SK-N-SH treated with all-trans-retinoic acid at 6 μM for 48 hours (cell line): ENCODE data around the gene NCSTN.

Experiments used
- ATAC-seq: fragments of 200-7000 bp; cut with Tn5 transposase; 3 replicates; pipeline ENCODE4 v1.9.1; 2020; ENCODE audit warnings: mild to moderate bottlenecking, moderate library complexity
- ARNTL ChIP-seq: fragments of 450-650 bp; formaldehyde crosslinking; IDR thresholded peaks from 2 replicates; pipeline ENCODE4 v1.5.0; 2020; ENCODE audit warnings: low read depth, mild to moderate bottlenecking, moderate library complexity, borderline replicate concordance
- BACH2 ChIP-seq: fragments of 250-450 bp; sonication (Bioruptor Pico); IDR thresholded peaks from 2 replicates; pipeline ENCODE4 v1.9.0; 2021; ENCODE audit warnings: mild to moderate bottlenecking, borderline replicate concordance
- CSDC2 ChIP-seq: fragments of 250-450 bp; sonication (Bioruptor Pico); IDR thresholded peaks from 2 replicates; pipeline ENCODE4 v1.5.0; 2020; ENCODE audit warnings: mild to moderate bottlenecking, moderate library complexity
- ESRRG ChIP-seq: fragments of 250-450 bp; sonication (Bioruptor Pico); IDR thresholded peaks from 2 replicates; pipeline ENCODE4 v1.6.1; 2021; ENCODE audit warnings: mild to moderate bottlenecking
- GLIS3 ChIP-seq: fragments of 250-450 bp; sonication (Bioruptor Pico); IDR thresholded peaks from 2 replicates; pipeline ENCODE4 v1.5.0; 2020; ENCODE audit warnings: mild to moderate bottlenecking, moderate library complexity
- ISL1 ChIP-seq: fragments of 250-450 bp; sonication (Bioruptor Pico); IDR thresholded peaks from 2 replicates; pipeline ENCODE4 v2.1.2; 2022; ENCODE audit warnings: mild to moderate bottlenecking, moderate library complexity
- OSR1 ChIP-seq: fragments of 250-450 bp; sonication (Bioruptor Pico); IDR thresholded peaks from 2 replicates; pipeline ENCODE4 v1.8.0; 2022; ENCODE audit warnings: moderate library complexity, mild to moderate bottlenecking, inconsistent platforms
- PPARA ChIP-seq: fragments of 250-450 bp; sonication (Bioruptor Pico); IDR thresholded peaks from 2 replicates; pipeline ENCODE4 v1.5.0; 2020; ENCODE audit warnings: mild to moderate bottlenecking, borderline replicate concordance
- RARB ChIP-seq: fragments of 250-450 bp; sonication (Bioruptor Pico); IDR thresholded peaks from 2 replicates; pipeline ENCODE4 v1.8.0; 2021; ENCODE audit warnings: mild to moderate bottlenecking, moderate library complexity
- SNAI2 ChIP-seq: fragments of 250-450 bp; sonication (Bioruptor Pico); IDR thresholded peaks from 2 replicates; pipeline ENCODE4 v1.5.0; 2020; ENCODE audit warnings: mild to moderate bottlenecking, moderate library complexity
- TCF4 ChIP-seq: fragments of 250-450 bp; sonication (Bioruptor Pico); IDR thresholded peaks from 2 replicates; pipeline ENCODE4 v1.8.0; 2021; ENCODE audit warnings: mild to moderate bottlenecking, moderate library complexity, borderline replicate concordance
- ZC3H10 ChIP-seq: fragments of 250-450 bp; sonication (Bioruptor Pico); IDR thresholded peaks from 2 replicates; pipeline ENCODE4 v1.5.1; 2021; ENCODE audit warnings: mild to moderate bottlenecking, moderate library complexity
- ZFP3 ChIP-seq: fragments of 250-450 bp; sonication (Bioruptor Pico); IDR thresholded peaks from 2 replicates; pipeline ENCODE4 v1.5.0; 2020; ENCODE audit warnings: mild to moderate bottlenecking, moderate library complexity
- ZFP30 ChIP-seq: fragments of 450-650 bp; formaldehyde crosslinking; IDR thresholded peaks from 2 replicates; pipeline ENCODE4 v1.5.0; 2022; ENCODE audit warnings: mild to moderate bottlenecking, moderate library complexity
- ZNF565 ChIP-seq: fragments of 450-650 bp; formaldehyde crosslinking; conservative IDR thresholded peaks from 2 replicates; pipeline ENCODE4 v1.5.0; 2020; ENCODE audit warnings: low read depth, mild to moderate bottlenecking, moderate library complexity
- ZNF70 ChIP-seq: fragments of 450-650 bp; formaldehyde crosslinking; IDR thresholded peaks from 2 replicates; pipeline ENCODE4 v1.5.0; 2020; ENCODE audit warnings: mild to moderate bottlenecking, moderate library complexity
- ZNF8 ChIP-seq: fragments of 450-650 bp; formaldehyde crosslinking; IDR thresholded peaks from 2 replicates; pipeline ENCODE4 v1.5.0; 2020; ENCODE audit warnings: mild to moderate bottlenecking, moderate library complexity
- TF ChIP-seq, protein P1 (sequence below): fragments of 250-450 bp; sonication (Bioruptor Pico); IDR thresholded peaks from 2 replicates; pipeline ENCODE4 v1.8.0; 2020; ENCODE audit warnings: mild to moderate bottlenecking, moderate library complexity, borderline replicate concordance
- TF ChIP-seq, protein P2 (sequence below): fragments of 250-450 bp; sonication (Bioruptor Pico); IDR thresholded peaks from 2 replicates; pipeline ENCODE4 v1.5.1; 2020; ENCODE audit warnings: low read depth, mild to moderate bottlenecking, moderate library complexity
- TF ChIP-seq, protein P3 (sequence below): fragments of 250-450 bp; sonication (Bioruptor Pico); IDR thresholded peaks from 2 replicates; pipeline ENCODE4 v1.8.0; 2021; ENCODE audit warnings: low read depth, mild to moderate bottlenecking, moderate library complexity, borderline replicate concordance
- TF ChIP-seq, protein P4 (sequence below): fragments of 250-450 bp; sonication (Bioruptor Pico); IDR thresholded peaks from 2 replicates; pipeline ENCODE4 v1.5.0; 2020; ENCODE audit warnings: mild to moderate bottlenecking, moderate library complexity

NCSTN gene

DNA sequence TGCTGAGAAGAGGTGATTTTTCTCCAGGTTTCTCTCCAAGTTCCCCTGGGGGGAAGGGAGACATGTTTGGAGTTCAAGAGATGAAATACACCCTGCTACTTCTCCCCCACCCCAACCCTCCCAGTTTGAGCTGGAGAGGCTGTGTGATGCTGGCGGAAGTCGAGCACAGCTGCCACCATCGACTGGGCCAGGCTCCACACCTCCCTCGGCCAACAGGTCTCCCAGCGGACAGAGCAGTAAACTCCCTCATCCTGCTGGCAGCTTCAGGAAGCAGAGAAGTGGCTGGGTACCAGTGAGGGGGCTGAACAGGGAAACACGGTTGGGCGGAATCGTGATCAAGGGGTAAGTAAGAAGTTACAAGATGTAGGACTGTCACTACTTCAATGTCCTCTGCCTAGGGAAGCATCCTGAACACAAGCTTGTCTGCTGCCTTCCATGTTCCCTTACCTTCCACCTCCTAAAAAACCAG lies 17.1 kb downstream of the NCSTN start:
- TF ChIP-seq, protein P1, sequence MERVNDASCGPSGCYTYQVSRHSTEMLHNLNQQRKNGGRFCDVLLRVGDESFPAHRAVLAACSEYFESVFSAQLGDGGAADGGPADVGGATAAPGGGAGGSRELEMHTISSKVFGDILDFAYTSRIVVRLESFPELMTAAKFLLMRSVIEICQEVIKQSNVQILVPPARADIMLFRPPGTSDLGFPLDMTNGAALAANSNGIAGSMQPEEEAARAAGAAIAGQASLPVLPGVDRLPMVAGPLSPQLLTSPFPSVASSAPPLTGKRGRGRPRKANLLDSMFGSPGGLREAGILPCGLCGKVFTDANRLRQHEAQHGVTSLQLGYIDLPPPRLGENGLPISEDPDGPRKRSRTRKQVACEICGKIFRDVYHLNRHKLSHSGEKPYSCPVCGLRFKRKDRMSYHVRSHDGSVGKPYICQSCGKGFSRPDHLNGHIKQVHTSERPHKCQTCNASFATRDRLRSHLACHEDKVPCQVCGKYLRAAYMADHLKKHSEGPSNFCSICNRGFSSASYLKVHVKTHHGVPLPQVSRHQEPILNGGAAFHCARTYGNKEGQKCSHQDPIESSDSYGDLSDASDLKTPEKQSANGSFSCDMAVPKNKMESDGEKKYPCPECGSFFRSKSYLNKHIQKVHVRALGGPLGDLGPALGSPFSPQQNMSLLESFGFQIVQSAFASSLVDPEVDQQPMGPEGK, result no peak
- TF ChIP-seq BACH2 (no peak), PPARA (no peak), ZNF565 (CRISPR knock-in tag) (no peak), SNAI2 (no peak), ZNF70 (no peak), ESRRG (CRISPR knock-in tag) (no peak), ZFP30 (CRISPR knock-in tag) (no peak), RARB (CRISPR knock-in tag) (no peak), TCF4 (CRISPR knock-in tag) (no peak), OSR1 (CRISPR knock-in tag) (no peak)
- TF ChIP-seq, protein P2, sequence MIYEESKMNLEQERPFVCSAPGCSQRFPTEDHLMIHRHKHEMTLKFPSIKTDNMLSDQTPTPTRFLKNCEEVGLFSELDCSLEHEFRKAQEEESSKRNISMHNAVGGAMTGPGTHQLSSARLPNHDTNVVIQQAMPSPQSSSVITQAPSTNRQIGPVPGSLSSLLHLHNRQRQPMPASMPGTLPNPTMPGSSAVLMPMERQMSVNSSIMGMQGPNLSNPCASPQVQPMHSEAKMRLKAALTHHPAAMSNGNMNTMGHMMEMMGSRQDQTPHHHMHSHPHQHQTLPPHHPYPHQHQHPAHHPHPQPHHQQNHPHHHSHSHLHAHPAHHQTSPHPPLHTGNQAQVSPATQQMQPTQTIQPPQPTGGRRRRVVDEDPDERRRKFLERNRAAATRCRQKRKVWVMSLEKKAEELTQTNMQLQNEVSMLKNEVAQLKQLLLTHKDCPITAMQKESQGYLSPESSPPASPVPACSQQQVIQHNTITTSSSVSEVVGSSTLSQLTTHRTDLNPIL, result no peak
- TF ChIP-seq, protein P3, sequence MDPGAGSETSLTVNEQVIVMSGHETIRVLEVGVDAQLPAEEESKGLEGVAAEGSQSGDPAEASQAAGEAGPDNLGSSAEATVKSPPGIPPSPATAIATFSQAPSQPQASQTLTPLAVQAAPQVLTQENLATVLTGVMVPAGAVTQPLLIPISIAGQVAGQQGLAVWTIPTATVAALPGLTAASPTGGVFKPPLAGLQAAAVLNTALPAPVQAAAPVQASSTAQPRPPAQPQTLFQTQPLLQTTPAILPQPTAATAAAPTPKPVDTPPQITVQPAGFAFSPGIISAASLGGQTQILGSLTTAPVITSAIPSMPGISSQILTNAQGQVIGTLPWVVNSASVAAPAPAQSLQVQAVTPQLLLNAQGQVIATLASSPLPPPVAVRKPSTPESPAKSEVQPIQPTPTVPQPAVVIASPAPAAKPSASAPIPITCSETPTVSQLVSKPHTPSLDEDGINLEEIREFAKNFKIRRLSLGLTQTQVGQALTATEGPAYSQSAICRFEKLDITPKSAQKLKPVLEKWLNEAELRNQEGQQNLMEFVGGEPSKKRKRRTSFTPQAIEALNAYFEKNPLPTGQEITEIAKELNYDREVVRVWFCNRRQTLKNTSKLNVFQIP, result no peak
- no peak for ATAC-seq

DNA sequence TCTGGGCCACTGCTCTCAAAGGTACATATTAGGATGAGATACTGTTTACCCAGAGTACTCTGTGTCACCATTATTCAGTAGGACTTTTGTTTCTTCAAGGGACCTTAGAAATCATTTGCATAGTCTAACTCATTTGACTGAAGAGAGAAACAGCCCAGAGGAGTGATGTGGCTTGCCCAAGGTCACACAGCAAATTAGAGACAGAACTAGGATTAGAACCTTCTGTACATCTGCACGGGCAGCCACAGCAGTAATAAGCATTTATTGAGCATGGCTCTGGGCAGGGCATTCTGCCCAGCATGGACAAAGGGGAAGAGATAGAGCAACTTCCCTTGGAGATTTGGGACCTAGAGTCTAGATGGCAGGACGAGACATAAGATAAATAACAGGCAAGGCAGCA lies 18.0 kb downstream of the NCSTN start:
- no peak for ATAC-seq
- TF ChIP-seq ZNF70, result no peak
- TF ChIP-seq, protein P2, result no peak
- TF ChIP-seq BACH2, result no peak
- no peak for TF ChIP-seq ISL1 (CRISPR knock-in tag)
- no peak for TF ChIP-seq RARB (CRISPR knock-in tag)
- no peak for TF ChIP-seq ZFP3 (CRISPR knock-in tag)
- no peak for TF ChIP-seq SNAI2
- TF ChIP-seq GLIS3 (CRISPR knock-in tag), result no peak
- TF ChIP-seq, protein P4, sequence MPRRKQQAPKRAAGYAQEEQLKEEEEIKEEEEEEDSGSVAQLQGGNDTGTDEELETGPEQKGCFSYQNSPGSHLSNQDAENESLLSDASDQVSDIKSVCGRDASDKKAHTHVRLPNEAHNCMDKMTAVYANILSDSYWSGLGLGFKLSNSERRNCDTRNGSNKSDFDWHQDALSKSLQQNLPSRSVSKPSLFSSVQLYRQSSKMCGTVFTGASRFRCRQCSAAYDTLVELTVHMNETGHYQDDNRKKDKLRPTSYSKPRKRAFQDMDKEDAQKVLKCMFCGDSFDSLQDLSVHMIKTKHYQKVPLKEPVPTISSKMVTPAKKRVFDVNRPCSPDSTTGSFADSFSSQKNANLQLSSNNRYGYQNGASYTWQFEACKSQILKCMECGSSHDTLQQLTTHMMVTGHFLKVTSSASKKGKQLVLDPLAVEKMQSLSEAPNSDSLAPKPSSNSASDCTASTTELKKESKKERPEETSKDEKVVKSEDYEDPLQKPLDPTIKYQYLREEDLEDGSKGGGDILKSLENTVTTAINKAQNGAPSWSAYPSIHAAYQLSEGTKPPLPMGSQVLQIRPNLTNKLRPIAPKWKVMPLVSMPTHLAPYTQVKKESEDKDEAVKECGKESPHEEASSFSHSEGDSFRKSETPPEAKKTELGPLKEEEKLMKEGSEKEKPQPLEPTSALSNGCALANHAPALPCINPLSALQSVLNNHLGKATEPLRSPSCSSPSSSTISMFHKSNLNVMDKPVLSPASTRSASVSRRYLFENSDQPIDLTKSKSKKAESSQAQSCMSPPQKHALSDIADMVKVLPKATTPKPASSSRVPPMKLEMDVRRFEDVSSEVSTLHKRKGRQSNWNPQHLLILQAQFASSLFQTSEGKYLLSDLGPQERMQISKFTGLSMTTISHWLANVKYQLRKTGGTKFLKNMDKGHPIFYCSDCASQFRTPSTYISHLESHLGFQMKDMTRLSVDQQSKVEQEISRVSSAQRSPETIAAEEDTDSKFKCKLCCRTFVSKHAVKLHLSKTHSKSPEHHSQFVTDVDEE (CRISPR knock-in tag), result no peak
- no peak for TF ChIP-seq ZNF8 (CRISPR knock-in tag)

DNA sequence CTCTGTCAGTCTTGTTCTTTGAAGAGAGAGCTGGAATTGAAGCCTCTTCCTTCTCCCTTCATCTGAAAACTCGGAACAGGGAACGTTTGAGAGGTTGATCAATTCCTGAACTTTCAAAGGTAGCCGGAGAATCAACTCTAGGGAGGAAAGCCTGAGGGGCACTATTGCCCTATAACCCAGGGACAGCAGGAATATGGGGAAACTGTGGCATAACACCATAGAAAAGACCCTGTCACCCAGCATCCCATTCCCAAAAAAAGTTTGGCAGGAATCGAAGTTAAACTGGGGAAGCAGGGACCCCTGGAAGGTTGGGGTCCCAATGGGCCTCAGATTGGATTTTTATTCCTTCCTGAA lies 18.6 kb downstream of the NCSTN start:
- ATAC-seq, result no peak
- TF ChIP-seq ZC3H10 (CRISPR knock-in tag) (no peak), TCF4 (CRISPR knock-in tag) (no peak), ZFP3 (CRISPR knock-in tag) (no peak), SNAI2 (no peak), RARB (CRISPR knock-in tag) (no peak), ESRRG (CRISPR knock-in tag) (no peak), CSDC2 (CRISPR knock-in tag) (no peak), ARNTL (no peak), GLIS3 (CRISPR knock-in tag) (no peak), ZNF8 (CRISPR knock-in tag) (no peak)
- TF ChIP-seq, protein P4 (CRISPR knock-in tag), result no peak
- TF ChIP-seq, protein P3, result no peak
- TF ChIP-seq, protein P1, result no peak
